GM21381 (cell line): ENCODE measurements around the gene VAT1L.
"Not testable (repeated sequence)": the region's sequence is repeated elsewhere in the genome, so short reads cannot be mapped to it uniquely, and the experiment has no call there.

Experiments
- ATAC-seq: cut with Tn5 transposase; IDR thresholded peaks from one replicate; pipeline ENCODE4 v1.9.1; 2021; ENCODE audit warnings: mild to moderate bottlenecking, moderate library complexity; ENCODE audit not compliant: unreplicated experiment

Gene VAT1L

DNA sequence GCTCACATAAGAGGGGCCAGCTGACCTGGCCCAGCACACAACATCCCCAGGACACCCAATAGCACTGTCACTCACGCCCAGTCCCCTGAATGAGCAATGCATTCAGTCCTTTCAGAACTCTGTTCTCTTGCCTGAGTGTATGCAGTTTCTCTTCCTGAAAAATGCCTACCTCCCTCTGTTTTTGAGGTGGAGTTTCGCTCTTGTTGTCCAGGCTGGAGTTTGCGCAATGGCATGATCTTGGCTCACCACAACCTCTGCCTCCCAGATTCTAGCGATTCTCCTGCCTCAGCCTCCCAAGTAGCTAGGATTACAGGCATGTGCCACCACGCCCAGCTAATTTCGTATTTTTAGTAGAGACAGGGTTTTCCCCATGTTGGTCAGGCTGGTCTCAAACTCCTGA is 159.2 kb downstream of the VAT1L start:
- ATAC-seq, result not testable (repeated sequence)

DNA sequence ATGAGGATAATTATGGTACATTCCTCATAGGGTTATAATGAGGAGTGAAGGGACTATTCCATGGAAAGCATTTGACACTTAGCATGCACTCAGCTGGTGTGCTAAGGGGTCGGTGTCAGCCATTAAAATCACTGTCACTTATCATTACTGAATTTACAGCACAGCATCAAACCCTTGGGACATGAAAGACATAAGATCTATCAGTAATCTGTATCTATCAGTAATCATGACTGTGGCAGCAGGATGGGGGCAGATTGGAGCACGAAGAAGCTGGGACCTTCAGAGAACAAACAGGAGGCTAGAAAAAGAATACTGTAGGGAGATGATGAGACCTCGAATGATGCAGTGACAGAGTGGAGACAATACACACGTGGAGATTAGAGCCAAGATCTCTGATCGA is 160.5 kb downstream of the VAT1L start:
- no peak for ATAC-seq

DNA sequence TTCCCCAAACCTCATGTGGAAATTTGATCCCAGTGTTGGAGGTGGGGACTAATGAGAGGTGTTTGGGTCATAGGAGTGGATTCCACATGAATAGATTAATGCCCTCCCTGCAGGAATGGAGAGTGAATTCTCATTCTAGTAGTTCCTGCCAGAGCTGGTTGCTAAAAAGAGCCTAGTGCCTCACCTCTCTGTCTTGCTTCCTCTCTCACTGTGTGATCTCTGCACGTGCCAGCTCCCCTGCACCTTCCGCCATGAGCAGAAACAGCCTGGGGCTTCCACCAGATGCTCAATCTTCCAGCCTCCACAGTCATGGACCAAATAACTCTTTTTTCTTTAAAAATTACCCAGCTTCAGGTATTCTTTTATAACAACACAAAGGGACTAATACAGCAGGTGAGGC is 161.1 kb downstream of the VAT1L start:
- no peak for ATAC-seq

DNA sequence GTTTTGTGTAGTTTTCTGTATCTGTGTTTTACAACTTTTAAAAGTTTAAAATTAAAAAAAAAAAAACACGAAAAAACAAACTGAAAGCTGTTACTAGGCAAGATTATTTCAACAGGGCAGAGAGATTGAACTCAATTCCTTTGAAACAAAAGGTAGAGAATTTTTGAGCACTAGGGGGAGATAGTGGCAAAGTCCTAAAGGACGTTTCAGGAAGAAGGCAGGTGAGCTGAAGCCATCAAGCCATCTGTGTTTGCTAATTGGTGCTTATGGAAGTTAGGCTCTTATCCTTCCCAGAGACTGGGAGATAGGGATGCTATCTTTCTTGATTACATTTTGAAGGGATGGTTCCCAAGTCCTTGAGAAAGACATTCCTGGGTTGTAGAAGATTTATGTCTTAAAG is 163.4 kb downstream of the VAT1L start:
- ATAC-seq, result no peak

DNA sequence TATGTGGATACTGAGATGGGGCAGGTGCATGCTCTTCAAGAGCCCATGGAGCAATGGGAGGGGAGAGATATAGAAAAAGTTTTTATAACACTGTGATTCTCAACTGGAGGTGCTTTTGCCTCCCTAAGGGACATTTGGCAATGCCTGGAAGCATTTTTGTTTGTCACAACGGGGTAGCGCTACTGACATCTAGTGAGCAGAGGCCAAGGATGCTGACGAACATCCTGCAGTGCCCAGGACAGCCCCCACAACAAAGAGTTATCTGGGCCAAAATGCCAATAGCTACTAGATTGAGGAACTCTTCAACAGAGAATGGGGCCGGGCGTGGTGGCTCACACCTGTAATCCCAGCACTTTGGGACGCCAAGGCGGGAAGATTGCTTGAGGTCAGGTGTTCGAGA is 166.8 kb downstream of the VAT1L start:
- ATAC-seq, result no peak

DNA sequence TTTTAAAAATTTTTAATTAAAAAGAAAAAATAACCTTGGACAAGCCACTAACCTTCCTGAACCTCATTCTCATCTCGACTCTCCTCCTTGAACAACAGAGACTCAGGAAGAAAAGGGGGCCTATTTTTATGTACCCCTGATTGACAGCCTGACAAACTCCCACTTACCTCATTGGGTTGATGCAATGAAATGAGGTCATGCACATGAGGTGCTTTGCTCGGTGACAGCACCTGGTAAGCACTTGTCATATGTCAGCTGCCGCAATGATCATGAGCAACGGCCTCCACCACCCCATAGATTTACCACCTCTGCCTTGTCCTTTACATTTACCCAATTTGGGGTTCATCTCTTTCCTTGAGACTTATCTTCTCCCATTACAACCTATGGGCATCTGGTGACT is 167.9 kb downstream of the VAT1L start:
- no peak for ATAC-seq

DNA sequence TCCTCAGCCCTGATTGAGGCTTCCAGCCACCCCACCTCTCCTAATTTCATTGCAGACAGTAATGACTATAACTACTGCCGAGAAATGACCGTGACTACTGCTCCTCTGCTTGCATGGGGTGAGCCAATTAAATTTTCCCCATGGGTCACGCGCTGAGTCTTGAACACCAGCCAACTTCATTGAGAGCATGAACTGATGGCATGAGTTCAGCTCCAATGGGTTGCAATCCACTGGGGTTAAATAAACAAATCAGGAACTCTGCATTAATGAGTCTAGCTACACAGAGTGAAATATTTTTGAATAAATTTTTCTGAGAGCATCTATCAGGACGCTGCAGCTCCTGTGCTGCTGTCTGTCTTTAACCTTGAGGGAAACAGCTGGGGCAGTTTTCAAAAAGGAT is 172.4 kb downstream of the VAT1L start:
- ATAC-seq, result no peak

DNA sequence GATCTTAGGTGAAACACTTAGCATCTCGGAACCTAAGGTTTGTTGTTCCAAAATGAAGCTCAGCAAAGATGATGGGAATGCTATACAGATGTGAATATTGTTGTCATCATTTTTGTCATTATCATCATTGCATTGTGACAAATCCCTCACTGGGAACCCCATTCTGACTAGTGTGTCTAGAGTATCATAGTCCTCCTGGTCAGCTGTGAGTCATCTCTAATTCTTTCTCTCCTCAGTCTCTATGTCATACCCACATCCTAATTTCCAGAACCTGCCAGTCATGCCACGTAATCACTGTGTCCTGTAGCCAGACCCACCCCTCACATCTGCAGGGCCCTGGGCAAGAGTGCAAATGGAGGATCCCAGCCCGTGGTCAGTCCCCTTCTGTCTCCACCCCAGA is 173.4 kb downstream of the VAT1L start:
- no peak for ATAC-seq

DNA sequence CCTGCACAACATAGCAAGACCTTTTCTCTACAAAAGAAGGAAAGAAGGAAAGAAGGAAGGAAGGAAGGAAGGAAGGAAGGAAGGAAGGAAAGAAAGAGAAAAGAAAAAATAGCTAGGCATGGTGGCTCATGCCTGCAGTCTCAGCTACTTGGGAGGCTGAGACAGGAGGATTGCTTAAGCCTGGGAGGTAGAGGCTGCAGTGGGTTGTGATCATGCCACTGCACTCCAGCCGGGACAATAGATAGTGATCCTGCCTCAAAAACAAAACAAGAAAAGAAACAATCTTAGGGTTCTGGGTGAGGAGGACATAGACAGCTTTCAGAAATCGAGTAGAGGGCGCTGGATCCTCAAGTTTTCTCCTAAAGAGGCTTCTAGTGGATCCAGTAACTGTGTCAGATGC is 174.3 kb downstream of the VAT1L start:
- ATAC-seq, result no peak

DNA sequence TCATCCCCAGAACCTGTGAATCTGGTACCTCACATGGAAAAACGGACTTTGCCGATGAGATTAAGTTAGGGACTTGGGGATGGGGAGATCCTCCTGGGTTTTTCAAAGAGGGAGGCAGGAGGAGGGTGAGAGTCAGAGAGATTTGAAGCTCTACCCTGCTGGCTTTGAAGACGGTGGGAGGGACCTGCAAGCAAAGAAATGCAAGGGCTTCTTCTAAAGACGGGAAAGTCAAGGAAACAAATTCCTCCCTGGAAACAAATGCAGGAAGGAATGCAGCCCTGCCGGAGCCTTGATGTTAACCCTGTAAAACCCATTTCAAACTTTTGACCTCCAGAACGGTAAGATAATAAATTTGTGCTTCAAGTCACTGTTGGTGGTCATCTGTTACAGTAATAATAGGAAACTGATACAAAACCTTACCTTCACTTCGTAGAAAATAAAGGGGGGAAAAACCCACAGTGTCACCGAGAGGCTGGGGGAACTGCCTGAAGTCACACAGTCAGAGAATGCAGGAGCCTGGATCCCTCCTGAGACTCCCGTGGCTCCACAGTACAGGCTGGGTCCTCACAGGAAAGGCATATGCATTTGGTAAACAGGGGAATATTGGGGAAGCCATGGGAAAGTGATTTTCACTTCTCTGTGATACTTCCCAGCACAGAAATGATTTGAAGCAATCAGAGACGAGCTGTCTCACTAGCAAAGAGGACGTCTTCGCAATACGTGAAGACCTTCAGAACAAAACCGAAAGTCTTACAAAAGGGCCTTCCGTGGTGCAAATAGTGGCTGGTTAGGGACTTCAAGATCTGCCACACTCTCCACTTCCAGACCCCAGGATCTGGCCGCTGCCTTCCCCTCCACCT is 175.1 kb downstream of the VAT1L start:
- ATAC-seq, result peak; percentile 50

DNA sequence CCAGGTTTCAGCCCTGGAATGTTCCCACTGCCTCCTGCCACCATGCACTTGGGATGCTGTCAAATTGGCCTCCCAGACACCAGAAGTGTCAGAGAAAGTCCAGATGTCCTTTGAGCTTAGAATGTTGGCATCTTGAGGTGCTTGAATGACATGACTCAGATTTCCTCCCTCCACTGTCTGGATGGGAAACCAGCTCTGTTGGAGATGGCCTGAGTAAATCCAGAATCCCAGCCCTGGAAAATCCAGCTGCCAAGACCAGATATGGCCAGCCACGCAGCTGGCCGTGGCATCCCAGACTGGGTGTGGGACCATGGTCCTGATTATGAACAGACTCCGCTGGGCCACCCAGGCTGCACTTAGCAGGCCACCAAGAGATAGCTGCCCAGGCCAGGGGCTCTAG is 177.0 kb downstream of the VAT1L start:
- no peak for ATAC-seq

DNA sequence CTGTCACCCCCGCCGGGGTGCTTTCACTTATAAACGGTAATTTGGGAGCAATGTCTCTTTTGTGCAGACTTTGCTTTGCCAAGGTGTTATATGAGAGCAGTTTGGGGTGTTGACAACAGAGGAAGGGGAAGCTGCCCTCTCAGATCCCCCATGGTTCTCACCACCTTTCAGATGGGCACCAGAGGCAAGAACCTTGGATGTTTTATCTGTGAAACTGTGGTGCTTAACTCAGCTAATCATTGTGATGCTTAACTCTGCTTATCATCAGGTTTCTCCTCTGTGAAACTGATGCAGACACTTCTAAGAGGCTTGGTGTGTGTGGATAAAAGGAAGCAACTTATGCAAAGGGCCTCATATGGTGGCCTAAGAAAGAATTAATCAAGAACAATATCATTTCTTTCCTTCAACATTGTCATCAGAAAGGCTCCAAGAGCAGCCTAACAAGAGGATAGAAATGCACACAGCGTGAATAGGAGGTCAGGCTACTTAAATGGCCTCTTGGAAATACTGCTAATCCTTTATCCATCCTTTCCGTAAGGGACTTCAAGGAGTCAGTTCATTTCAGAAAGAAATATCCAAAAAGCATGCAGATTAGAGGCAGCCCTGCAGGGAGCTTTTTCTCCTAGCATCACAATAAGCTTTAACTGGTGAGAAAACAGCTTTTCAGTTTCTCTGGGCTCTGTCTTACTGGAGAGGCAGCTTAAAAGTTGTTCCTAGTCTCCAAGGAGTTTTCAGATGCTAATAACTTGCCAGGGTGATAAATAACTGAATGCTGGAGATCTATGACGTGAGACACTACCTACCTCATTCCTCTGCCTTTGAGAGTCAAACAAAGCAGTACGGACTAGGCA is 178.9 kb downstream of the VAT1L start:
- no peak for ATAC-seq

DNA sequence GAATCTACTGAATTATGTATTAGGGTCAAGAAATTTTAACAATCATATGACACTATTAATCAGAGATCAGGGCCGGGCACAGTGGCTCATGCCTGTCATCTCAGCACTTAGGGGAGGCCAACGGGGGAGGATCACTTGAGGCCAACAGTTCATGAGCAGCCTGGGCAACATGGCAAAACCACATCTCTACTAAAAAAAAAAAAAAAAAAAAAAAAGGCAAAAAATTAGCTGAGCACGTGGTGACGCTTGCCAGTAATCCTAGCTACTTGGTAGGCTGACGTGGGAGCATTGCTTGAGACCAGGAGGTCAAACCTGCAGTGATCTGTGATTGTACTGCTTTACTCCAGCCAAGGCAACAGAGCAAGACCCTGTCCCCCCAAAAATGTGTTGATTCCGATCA is 181.5 kb downstream of the VAT1L start:
- no peak for ATAC-seq

DNA sequence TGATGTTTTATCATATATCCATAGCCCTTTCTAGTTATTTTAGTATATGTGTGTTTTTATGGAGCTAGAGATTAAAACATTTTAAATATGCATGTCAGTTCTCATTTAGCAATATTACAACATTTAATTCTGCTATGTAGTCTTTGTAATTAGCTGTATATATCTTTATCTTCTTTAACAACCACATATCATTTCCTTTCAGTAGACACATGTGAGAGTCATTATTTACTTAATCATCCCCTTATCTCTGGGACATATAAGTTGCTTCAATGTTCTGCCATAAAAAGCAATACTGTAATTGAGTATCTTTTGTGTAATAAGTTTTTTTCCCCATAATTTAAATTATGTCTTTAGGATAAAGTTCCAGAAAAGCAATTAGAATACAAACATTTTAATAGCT is 182.0 kb downstream of the VAT1L start:
- ATAC-seq, result no peak

DNA sequence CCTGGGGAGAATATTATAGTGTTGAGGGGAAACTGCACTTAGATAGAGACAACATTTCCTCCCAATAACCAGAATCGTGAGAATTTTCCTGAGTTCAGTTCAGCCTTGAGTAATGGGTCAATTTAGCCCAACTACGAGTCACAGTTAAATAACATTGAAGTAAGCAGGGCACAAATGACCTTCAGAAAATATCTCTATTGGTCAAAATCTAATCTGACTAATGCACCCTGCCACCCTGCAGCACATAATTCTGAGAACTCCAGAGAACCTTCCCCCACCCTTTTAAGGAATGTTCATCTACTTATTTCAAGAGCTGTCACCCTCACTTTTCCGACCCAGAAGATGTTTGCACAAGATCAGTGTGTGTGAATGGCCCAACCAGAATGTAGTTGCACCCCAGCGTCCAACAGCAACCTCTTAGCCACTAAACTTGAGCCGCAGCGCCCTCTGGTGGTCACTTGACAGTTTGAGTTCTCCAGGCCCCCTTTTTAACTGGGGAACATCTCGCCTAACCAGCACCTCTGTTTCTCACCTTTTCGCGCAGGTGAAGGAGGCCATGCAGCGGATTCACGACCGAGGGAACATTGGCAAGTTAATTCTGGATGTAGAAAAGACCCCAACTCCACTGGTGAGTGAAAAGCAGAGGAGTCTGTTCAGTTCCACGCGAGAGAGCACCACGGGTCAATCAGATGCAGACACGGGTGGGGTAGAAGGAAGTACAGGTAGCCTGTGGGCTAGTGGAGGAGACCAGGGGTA is 183.1 kb downstream of the VAT1L start:
- peak; percentile 75 for ATAC-seq

DNA sequence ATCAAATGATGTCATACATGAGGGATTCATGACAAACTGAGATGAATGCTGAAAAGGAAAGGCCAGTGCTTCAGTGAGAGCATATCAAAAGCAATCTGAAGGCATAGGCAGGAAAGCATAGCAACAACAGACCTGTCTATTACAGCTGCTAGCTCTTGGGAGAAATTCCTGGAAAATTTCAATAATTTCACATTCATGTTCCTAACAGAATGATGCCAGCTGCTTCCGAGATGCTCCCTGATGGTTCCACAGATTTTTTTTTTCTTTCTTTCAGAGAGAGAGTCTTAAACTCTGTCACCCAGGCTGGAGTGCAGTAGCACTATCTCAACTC is 183.7 kb downstream of the VAT1L start:
- no peak for ATAC-seq

DNA sequence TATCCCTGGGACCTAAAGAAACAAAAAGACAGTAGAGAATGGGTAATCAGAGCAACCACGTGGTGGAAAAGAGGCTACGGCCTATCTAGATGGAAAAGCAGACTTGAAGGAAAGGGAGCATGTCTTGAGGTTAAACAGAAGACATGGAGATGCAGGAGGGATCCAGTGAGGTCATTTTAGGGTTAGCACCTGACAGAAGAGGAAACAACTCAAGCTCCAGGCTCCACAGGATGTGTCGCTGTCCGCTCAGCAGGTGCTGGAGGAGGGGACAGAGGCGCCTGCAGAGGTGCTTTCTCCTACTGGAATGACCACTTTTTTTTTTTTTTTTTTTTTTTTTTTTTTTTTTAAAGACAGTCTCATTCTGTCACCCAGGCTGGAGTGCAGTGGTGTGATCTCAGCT is 186.5 kb downstream of the VAT1L start:
- no peak for ATAC-seq

DNA sequence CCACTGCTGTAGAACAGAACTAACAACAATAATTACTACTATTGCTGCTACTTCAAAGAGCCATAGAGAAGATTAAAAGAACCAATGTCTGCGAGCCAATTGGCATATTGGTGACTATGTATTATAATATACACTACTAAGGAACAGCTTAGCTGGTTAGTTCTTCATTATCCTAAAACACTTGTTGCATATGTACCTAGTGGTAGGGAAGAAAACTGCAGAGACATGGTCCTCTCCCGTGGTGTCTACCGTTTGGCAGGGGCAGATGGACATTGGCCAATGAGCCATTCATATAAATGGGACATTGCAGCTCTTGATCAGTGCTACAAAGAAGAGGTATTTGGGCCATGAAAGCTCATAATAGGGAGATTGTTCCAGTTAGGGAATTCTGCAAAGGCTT is 187.6 kb downstream of the VAT1L start:
- no peak for ATAC-seq

DNA sequence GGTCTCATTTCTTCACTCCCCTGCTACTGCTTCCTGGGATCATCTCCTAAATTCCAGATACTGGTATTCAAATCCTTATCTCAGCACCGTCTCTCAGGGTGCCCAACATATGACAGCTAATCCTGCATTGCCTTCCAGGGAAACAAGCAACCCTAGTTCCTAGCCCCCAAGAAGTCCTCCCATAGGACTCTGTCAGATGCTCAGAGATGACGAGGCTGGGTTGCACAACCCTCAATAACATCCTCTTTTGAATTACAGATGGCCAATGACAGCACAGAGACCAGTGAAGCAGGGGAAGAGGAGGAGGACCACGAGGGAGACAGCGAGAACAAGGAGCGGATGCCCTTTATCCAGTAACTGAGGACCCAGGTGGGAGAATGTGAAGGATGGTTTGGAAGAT is 189.0 kb downstream of the VAT1L start:
- no peak for ATAC-seq

DNA sequence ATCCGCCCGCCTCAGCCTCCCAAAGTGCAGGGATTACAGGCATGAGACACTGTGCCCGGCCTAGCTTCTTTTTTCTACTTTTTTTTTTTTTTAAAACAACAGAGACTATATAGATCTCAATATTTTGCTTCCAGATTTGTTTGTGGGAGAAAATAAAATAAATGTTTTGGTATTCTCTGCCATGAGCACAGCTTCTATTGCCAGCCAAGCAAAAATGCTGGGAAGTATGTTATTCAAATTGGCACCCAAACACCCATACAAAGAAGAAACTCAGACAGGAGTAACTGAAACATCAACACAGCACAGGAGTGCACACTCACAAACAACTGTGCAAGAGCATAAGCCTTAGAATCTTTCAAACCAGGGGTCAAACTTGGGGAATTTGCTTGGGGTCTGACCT is 196.7 kb downstream of the VAT1L start:
- no peak for ATAC-seq

DNA sequence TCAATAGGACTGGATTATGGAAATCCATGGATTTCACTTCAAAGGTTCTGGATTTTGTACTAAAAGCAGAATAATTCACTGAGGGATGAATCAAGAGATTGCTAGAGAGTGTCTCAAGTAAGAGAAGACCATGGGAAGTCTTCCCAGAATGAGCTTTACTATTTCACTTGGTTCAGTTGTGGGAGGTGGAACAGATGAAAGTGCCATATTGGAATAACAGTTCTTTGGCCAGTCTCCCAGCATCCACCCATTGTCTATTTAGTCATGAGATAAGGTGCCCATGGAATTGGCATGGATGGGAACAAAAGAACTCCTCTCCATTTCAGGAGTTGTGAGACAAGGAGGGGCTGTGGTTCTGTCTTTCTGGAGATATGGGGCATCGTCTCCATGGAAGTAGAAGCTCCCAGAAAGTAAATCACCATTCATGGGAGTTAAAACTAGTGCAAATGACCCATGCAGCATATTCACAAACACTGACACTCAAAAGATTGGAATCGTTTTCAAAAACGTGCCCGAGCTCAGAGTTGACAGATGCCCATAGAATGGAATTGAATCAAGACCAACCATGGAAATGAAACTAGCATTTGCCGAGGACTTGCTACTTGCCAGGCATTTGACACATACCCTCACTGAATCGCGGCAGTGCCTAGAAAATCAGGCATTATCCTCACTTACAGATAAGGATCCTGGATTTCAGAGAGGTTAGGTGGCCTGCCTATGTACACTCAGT is 197.8 kb downstream of the VAT1L start:
- no peak for ATAC-seq
